Spleen (tissue), 7 donors: ENCODE measurements around the gene PAK1.
"Not testable (repeated sequence)": the region's sequence is repeated elsewhere in the genome, so short reads cannot be mapped to it uniquely, and the experiment has no call there.

Source experiments
- POLR2AphosphoS5 ChIP-seq, 3 donors: sonication (generic); formaldehyde crosslinking; IDR thresholded peaks; one replicate each; pipeline ENCODE4 v1.5.1; 2017; ENCODE audit warnings: antibody characterized with exemption in 3 of 3
- TF ChIP-seq, protein P1 (sequence below), 11 experiments: fragments of 200-600 bp in 7 of 11; fragments of 450-650 bp in 4 of 11; sonication (generic) in 4 of 11; IDR thresholded peaks in 8 of 11; conservative IDR thresholded peaks in 3 of 11; 1 replicate in 7 of 11; 2 replicates in 4 of 11; pipeline versions ENCODE4 v1.4.0 to v1.8.0; 2016 to 2021; ENCODE audit warnings: antibody characterized with exemption in 11 of 11, inconsistent platforms in 4 of 11, mild to moderate bottlenecking in 1 of 11
- donor health status: DM: no; HTN: no; CAD: no; lungs with moderate emphysema.
- donor health status: DM: no; HTN: no; CAD: no.
- donor health status: DM: no; HTN: no; CAD: no.

DNA sequence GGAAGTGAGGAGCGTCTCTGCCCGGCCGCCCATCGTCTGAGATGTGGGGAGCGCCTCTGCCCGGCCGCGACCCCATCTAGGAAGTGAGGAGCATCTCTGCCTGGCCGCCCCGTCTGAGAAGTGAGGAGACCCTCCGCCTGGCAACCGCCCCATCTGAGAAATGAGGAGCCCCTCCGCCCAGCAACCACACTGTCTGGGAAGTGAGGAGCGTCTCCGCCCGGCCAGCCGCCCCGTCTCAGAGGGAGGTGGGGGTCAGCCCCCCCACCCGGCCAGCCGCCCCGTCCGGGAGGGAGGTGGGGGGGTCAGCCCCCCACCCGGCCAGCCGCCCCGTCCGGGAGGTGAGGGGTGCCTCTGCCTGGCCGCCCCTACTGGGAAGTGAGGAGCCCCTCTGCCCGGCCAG, 16.1 kb upstream of the PAK1 start:
- TF ChIP-seq, protein P1, sequence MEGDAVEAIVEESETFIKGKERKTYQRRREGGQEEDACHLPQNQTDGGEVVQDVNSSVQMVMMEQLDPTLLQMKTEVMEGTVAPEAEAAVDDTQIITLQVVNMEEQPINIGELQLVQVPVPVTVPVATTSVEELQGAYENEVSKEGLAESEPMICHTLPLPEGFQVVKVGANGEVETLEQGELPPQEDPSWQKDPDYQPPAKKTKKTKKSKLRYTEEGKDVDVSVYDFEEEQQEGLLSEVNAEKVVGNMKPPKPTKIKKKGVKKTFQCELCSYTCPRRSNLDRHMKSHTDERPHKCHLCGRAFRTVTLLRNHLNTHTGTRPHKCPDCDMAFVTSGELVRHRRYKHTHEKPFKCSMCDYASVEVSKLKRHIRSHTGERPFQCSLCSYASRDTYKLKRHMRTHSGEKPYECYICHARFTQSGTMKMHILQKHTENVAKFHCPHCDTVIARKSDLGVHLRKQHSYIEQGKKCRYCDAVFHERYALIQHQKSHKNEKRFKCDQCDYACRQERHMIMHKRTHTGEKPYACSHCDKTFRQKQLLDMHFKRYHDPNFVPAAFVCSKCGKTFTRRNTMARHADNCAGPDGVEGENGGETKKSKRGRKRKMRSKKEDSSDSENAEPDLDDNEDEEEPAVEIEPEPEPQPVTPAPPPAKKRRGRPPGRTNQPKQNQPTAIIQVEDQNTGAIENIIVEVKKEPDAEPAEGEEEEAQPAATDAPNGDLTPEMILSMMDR (IDR thresholded peaks at IDR 0.05 in 8 of 11, conservative IDR thresholded peaks at IDR 0.05 in 3 of 11) = not testable (repeated sequence)
- not testable (repeated sequence) for TF ChIP-seq POLR2AphosphoS5 (IDR thresholded peaks at IDR 0.05)
